GM23248 (cell line): Measurements from ENCODE around the gene NME8.

Experiments used
- EZH2 ChIP-seq: fragments of 200-600 bp; sonication (generic); IDR thresholded peaks from 2 replicates; pipeline ENCODE4 v1.6.1; 2018; ENCODE audit warnings: antibody characterized with exemption, mild to moderate bottlenecking; ENCODE audit not compliant: insufficient read depth, poor library complexity, severe bottlenecking
- EZH2phosphoT487 ChIP-seq: fragments of 200-600 bp; sonication (generic); IDR thresholded peaks from 2 replicates; pipeline ENCODE4 v1.6.1; 2018; ENCODE audit warnings: antibody characterized with exemption, moderate library complexity, mild to moderate bottlenecking, low read depth; ENCODE audit not compliant: insufficient read depth

- TF ChIP-seq EZH2phosphoT487 (no peak), EZH2 (no peak)
Measured at GRCh38 chr7:37894671-37895070, 46.3 kb downstream of the NME8 start.
